Measurements from ENCODE around the gene PRRX2. TPM values are rescaled to one million over a fixed set of nuclear protein-coding genes. Genes with fewer than 3 reads are reported as not detected.

The PRRX2 gene
- total and polyA plus RNA-seq, 4 donors: 0.03 to 0.08 TPM; not detected in 2

GRCh38 chr9:129671065-129671464 is 5.6 kb downstream of the PRRX2 start (continued):
- no peak for TF ChIP-seq ZBTB33 (IDR thresholded peaks at IDR 0.05)
- TF ChIP-seq YY1 (IDR thresholded peaks at IDR 0.05): no peak
- no peak for TF ChIP-seq RXRA (IDR thresholded peaks at IDR 0.05)

GRCh38 chr9:129671519-129671918 is 6.1 kb downstream of the PRRX2 start:
- Histone ChIP-seq H3K9ac (ENCODE audit: low read depth in 1 of 2, low read length in 2 of 2) (no peak overlapping the region), H3K9me3 (ENCODE audit: control insufficient read depth in 4 of 4, low read length in 3 of 4) (no peaks in the 10 kb centered on the region), H3K4me3 (ENCODE audit: low read depth in 1 of 3, low read length in 3 of 3) (no peak overlapping the region), H3K4me1 (ENCODE audit: control insufficient read depth in 4 of 4, insufficient read depth in 4 of 4, low read length in 3 of 4) (no peaks in the 10 kb centered on the region), H3K36me3 (ENCODE audit: control insufficient read depth in 4 of 4, insufficient read depth in 3 of 4, low read depth in 1 of 4, low read length in 3 of 4) (no peaks in the 10 kb centered on the region), H3K27ac (ENCODE audit: low read depth in 1 of 2, low read length in 2 of 2) (no peak overlapping the region), H3K27me3 (ENCODE audit: control insufficient read depth in 4 of 4, insufficient read depth in 4 of 4, low read length in 3 of 4) (peaks cover 0 to 10% (median 0%) of the 10 kb centered on the region in 4 donors)
- 80% methylated on average over 7 of the region's 7 CpGs for WGBS
- DNase-seq (ENCODE audit: low spot score): no peak
- no peak for TF ChIP-seq FOXA2 (IDR thresholded peaks at IDR 0.05)
- no peak for TF ChIP-seq CTCF (IDR thresholded peaks at IDR 0.05; ENCODE audit: low read depth, low read length, missing input control)
- TF ChIP-seq HNF4A (conservative IDR thresholded peaks at IDR 0.05): no peak

GRCh38 chr9:129672702-129673101 is 7.3 kb downstream of the PRRX2 start:
- 79% methylated on average over 8 of the region's 8 CpGs for WGBS
- Histone ChIP-seq H3K27me3 (ENCODE audit: control insufficient read depth in 4 of 4, insufficient read depth in 4 of 4, low read length in 3 of 4) (peaks cover 0 to 3% (median 0%) of the 10 kb centered on the region in 4 donors), H3K9ac (ENCODE audit: low read depth in 1 of 2, low read length in 2 of 2) (no peak overlapping the region), H3K4me3 (ENCODE audit: low read depth in 1 of 3, low read length in 3 of 3) (no peak overlapping the region), H3K4me1 (ENCODE audit: control insufficient read depth in 4 of 4, insufficient read depth in 4 of 4, low read length in 3 of 4) (no peaks in the 10 kb centered on the region), H3K36me3 (ENCODE audit: control insufficient read depth in 4 of 4, insufficient read depth in 3 of 4, low read depth in 1 of 4, low read length in 3 of 4) (no peaks in the 10 kb centered on the region), H3K27ac (ENCODE audit: low read depth in 1 of 2, low read length in 2 of 2) (no peak overlapping the region), H3K9me3 (ENCODE audit: control insufficient read depth in 4 of 4, low read length in 3 of 4) (no peaks in the 10 kb centered on the region)
- no peak for DNase-seq (ENCODE audit: low spot score)
- TF ChIP-seq HNF4G (IDR thresholded peaks at IDR 0.05): no peak
- no peak for TF ChIP-seq RAD21 (IDR thresholded peaks at IDR 0.05)
- no peak for TF ChIP-seq TAF1 (conservative IDR thresholded peaks at IDR 0.05)
- no peak for TF ChIP-seq JUND (IDR thresholded peaks at IDR 0.05)
- no peak for TF ChIP-seq MAX (IDR thresholded peaks at IDR 0.05)
- TF ChIP-seq EGR1 (IDR thresholded peaks at IDR 0.05; ENCODE audit: low read depth in 2 of 2): no peak
- no peak for TF ChIP-seq GABPA (IDR thresholded peaks at IDR 0.05 in 1 of 2, conservative IDR thresholded peaks at IDR 0.05 in 1 of 2)
- TF ChIP-seq RXRA (IDR thresholded peaks at IDR 0.05): no peak
- TF ChIP-seq SP1 (IDR thresholded peaks at IDR 0.05): no peak
- no peak for TF ChIP-seq FOXA2 (IDR thresholded peaks at IDR 0.05)
- no peak for TF ChIP-seq HNF4A (conservative IDR thresholded peaks at IDR 0.05)
- TF ChIP-seq CTCF (IDR thresholded peaks at IDR 0.05; ENCODE audit: low read depth, low read length, missing input control): no peak
- TF ChIP-seq YY1 (IDR thresholded peaks at IDR 0.05): no peak

All from liver (tissue), 9 donors.